Activated naive CD4-positive, alpha-beta T cell treated with anti-CD3 and anti-CD28 coated beads, Interleukin-2, amount 50 U/mL, for 16 hours (primary cell): ENCODE measurements around the gene FSD1.

Experiments
- DNase-seq: peaks from one replicate; pipeline ENCODE4 v3.0.0-alpha.2; 2020

The FSD1 gene

GRCh38 chr19:4366666-4367335 is 62.4 kb downstream of the FSD1 start:
- DNase-seq = no peak

GRCh38 chr19:4367336-4367723 is 62.9 kb downstream of the FSD1 start:
- no peak for DNase-seq

- no peak for DNase-seq
Observed at GRCh38 chr19:4367781-4368127, 63.4 kb downstream of the FSD1 start.

- DNase-seq = no peak
Observed at GRCh38 chr19:4368128-4368820, 63.9 kb downstream of the FSD1 start.

GRCh38 chr19:4369109-4369887 is 64.9 kb downstream of the FSD1 start:
- peak; percentile 55 for DNase-seq

GRCh38 chr19:4369888-4370260 is 65.5 kb downstream of the FSD1 start:
- peak; percentile 75 for DNase-seq

GRCh38 chr19:4370418-4371041 is 66.1 kb downstream of the FSD1 start:
- DNase-seq = no peak

- DNase-seq = no peak
Observed at GRCh38 chr19:4371247-4372164, 67.1 kb downstream of the FSD1 start.

- DNase-seq = no peak
Observed at GRCh38 chr19:4372165-4373012, 68.0 kb downstream of the FSD1 start.

GRCh38 chr19:4373013-4373367 is 68.6 kb downstream of the FSD1 start:
- DNase-seq = no peak
